Activated B cell treated with CpG ODN at 0.5 μM for 24 hours (primary cell): ENCODE results near the gene SLC25A41. TPM values are rescaled to one million over a fixed set of nuclear protein-coding genes. Genes with fewer than 3 reads are reported as not detected.
"Not testable (repeated sequence)": the region's sequence is repeated elsewhere in the genome, so short reads cannot be mapped to it uniquely, and the experiment has no call there.

Source experiments
- ATAC-seq: fragments of 200-7000 bp; cut with Tn5 transposase; one replicate; pipeline ENCODE4 v1.10.0; 2021; ENCODE audit warnings: low read depth, mild to moderate bottlenecking, moderate library complexity
- CTCF ChIA-PET: fragments of 350-600 bp; sonication (Branson Sonifier 250); formaldehyde crosslinking; loops from one replicate; lab custom pipeline; 2021; ENCODE audit warnings: antibody characterized with exemption; lab: Charles Lee
- POLR2A ChIA-PET: fragments of 350-600 bp; sonication (Branson Sonifier 250); formaldehyde crosslinking; loops from one replicate; lab custom pipeline; 2021; ENCODE audit warnings: antibody characterized with exemption; lab: Charles Lee
- DNase-seq: peaks from one replicate; pipeline ENCODE4 v3.0.0; 2022
- H3K27ac Mint-ChIP-seq: one replicate; pipeline ENCODE4 v1.8.0; 2020; ENCODE audit warnings: mixed read lengths
- H3K27me3 Mint-ChIP-seq: one replicate; pipeline ENCODE4 v1.8.0; 2021; ENCODE audit warnings: mixed read lengths
- H3K36me3 Mint-ChIP-seq: one replicate; pipeline ENCODE4 v1.8.0; 2021; ENCODE audit warnings: low read depth, mixed read lengths
- H3K4me1 Mint-ChIP-seq: one replicate; pipeline ENCODE4 v1.8.0; 2021; ENCODE audit warnings: mixed read lengths
- H3K4me3 Mint-ChIP-seq: one replicate; pipeline ENCODE4 v1.8.0; 2020; ENCODE audit warnings: mild to moderate bottlenecking, mixed read lengths
- H3K9me3 Mint-ChIP-seq: one replicate; pipeline ENCODE4 v1.8.0; 2020; ENCODE audit warnings: mixed read lengths
- CTCF ChIP-seq: fragments of 200-600 bp; IDR thresholded peaks from one replicate; pipeline ENCODE4 v1.8.0; 2022; ENCODE audit warnings: antibody characterized with exemption, mild to moderate bottlenecking
- intact Hi-C: fragments of 100-400 bp; cut with micrococcal nuclease; formaldehyde crosslinking; loops from one replicate; pipeline ENCODE4 v1.15.1; 2024
- total RNA-seq: library from RNA; stranded (reverse); gene quantifications from 2 replicates; pipeline ENCODE4 v1.2.3, GENCODE V29; 2022

Gene SLC25A41
- total RNA-seq, 1 donor from 2014 or later: 0.40 TPM

GRCh38 chr19:6429419-6430221, 3.9 kb downstream of the SLC25A41 start:
- ChIA-PET POLR2A (interaction anchor here (0.7 kb wide), 1 partner anchor 92 kb away, joined by 3 read pairs; no protein-coding TSS in a partner anchor), CTCF (no interaction called here)
- intact Hi-C loops: loop anchor here (10.0 kb wide), 2 partner anchors 145 to 705 kb away; partner anchors contain the start of genes CATSPERD and LONP1
- no peak overlapping the region for H3K4me3 Mint-ChIP-seq
- H3K9me3 Mint-ChIP-seq: no peaks in the 10 kb centered on the region
- peaks cover 7% of the 10 kb centered on the region for H3K4me1 Mint-ChIP-seq
- H3K27me3 Mint-ChIP-seq: no peaks in the 10 kb centered on the region
- no peak overlapping the region for H3K27ac Mint-ChIP-seq
- no peaks in the 10 kb centered on the region for H3K36me3 Mint-ChIP-seq
- ATAC-seq (no peak), DNase-seq (no peak)
- no peak for TF ChIP-seq CTCF

GRCh38 chr19:6428692-6429418, 4.7 kb downstream of the SLC25A41 start:
- H3K27ac Mint-ChIP-seq, H3K27me3 Mint-ChIP-seq, ATAC-seq, H3K9me3 Mint-ChIP-seq, POLR2A ChIA-PET, H3K36me3 Mint-ChIP-seq, H3K4me1 Mint-ChIP-seq, DNase-seq, CTCF ChIA-PET, H3K4me3 Mint-ChIP-seq: not testable (repeated sequence)
- intact Hi-C loops: loop anchor here (10.0 kb wide), 2 partner anchors 146 to 704 kb away; partner anchors contain the start of genes CATSPERD and LONP1

- ATAC-seq (no peak), DNase-seq (no peak)
- peaks cover 25% of the 10 kb centered on the region for H3K4me1 Mint-ChIP-seq
- POLR2A ChIA-PET: interaction anchor here (0.5 to 0.9 kb wide), 2 partner anchors 27 to 32 kb away, joined by 4 read pairs; partner anchors contain the start of gene SLC25A23
- no peaks in the 10 kb centered on the region for H3K9me3 Mint-ChIP-seq
- intact Hi-C loops: loop anchor here (10.0 kb wide), 2 partner anchors 148 to 702 kb away; partner anchors contain the start of genes CATSPERD and LONP1
- peaks cover 11% of the 10 kb centered on the region for H3K36me3 Mint-ChIP-seq
- no peak for TF ChIP-seq CTCF
- H3K27ac Mint-ChIP-seq: no peak overlapping the region
- CTCF ChIA-PET: no interaction called here
- H3K4me3 Mint-ChIP-seq: no peak overlapping the region
- no peaks in the 10 kb centered on the region for H3K27me3 Mint-ChIP-seq
Observed at GRCh38 chr19:6427131-6427530, 6.4 kb downstream of the SLC25A41 start.

- ChIA-PET POLR2A (interaction anchor here (0.6 to 2.8 kb wide), 9 partner anchors 33 to 643 kb away, joined by 3 to 22 read pairs (median 6); partner anchors contain the start of genes ALKBH7, DENND1C, GTF2F1 and NDUFA11), CTCF (no interaction called here)
- ATAC-seq (no peak), DNase-seq (no peak)
- peak overlapping the region; percentile 78 for H3K4me3 Mint-ChIP-seq
- no peaks in the 10 kb centered on the region for H3K27me3 Mint-ChIP-seq
- intact Hi-C loops: loop anchor here (1.0 to 10.0 kb wide), 10 partner anchors 33 to 701 kb away; partner anchors contain the start of genes CATSPERD, CLPP, DENND1C and GTF2F1
- TF ChIP-seq CTCF: no peak
- H3K27ac Mint-ChIP-seq: peak overlapping the region; percentile 85
- H3K9me3 Mint-ChIP-seq: no peaks in the 10 kb centered on the region
- peaks cover 22% of the 10 kb centered on the region for H3K36me3 Mint-ChIP-seq
- peaks cover 30% of the 10 kb centered on the region for H3K4me1 Mint-ChIP-seq
Observed at GRCh38 chr19:6425732-6426620, 7.6 kb downstream of the SLC25A41 start.
